Measurements from ENCODE around the gene PPFIA1. TPM values are rescaled to one million over a fixed set of nuclear protein-coding genes. Genes with fewer than 3 reads are reported as not detected.

The PPFIA1 gene
- total RNA-seq, 4 donors from 2014 or later, result 18.8 to 79.7 (median 39.1) TPM

- Histone ChIP-seq H3K27me3 (no peaks in the 10 kb centered on the region), H3K4me3 (no peak overlapping the region), H3K27ac (no peak overlapping the region), H3K9me3 (no peaks in the 10 kb centered on the region), H3K36me3 (no peaks in the 10 kb centered on the region), H3K4me1 (no peaks in the 10 kb centered on the region)
- TF ChIP-seq CTCF (IDR thresholded peaks at IDR 0.05), result no peak
- TF ChIP-seq POLR2A (IDR thresholded peaks at IDR 0.05), result no peak
- intact Hi-C loops (cut with DNase I; ENCODE audit: low total_unique reads), result no loop called here
- peak in 1 of 2 donors; percentile 30 for DNase-seq
These were observed 25.8 kb upstream of the PPFIA1 start for GRCh38 chr11:70244698-70245097.

GRCh38 chr11:70246196-70246595 lies 24.3 kb upstream of the PPFIA1 start:
- TF ChIP-seq POLR2A (IDR thresholded peaks at IDR 0.05), result no peak
- no peak for TF ChIP-seq CTCF (IDR thresholded peaks at IDR 0.05)
- Histone ChIP-seq H3K4me3 (no peak overlapping the region), H3K27ac (no peak overlapping the region), H3K36me3 (no peaks in the 10 kb centered on the region), H3K4me1 (no peaks in the 10 kb centered on the region), H3K27me3 (no peaks in the 10 kb centered on the region), H3K9me3 (no peaks in the 10 kb centered on the region)
- intact Hi-C loops (cut with DNase I; ENCODE audit: low total_unique reads), result no loop called here
- DNase-seq, result no peak

GRCh38 chr11:70247042-70247709 lies 23.3 kb upstream of the PPFIA1 start:
- intact Hi-C loops (cut with DNase I; ENCODE audit: low total_unique reads), result no loop called here

GRCh38 chr11:70247710-70248072 lies 22.8 kb upstream of the PPFIA1 start:
- H3K27me3 ChIP-seq, result no peaks in the 10 kb centered on the region
- no peak for DNase-seq
- H3K27ac ChIP-seq, result no peak overlapping the region
- H3K9me3 ChIP-seq, result no peaks in the 10 kb centered on the region
- H3K4me1 ChIP-seq, result no peaks in the 10 kb centered on the region
- intact Hi-C loops (cut with DNase I; ENCODE audit: low total_unique reads), result no loop called here
- no peaks in the 10 kb centered on the region for H3K36me3 ChIP-seq
- no peak for TF ChIP-seq POLR2A (IDR thresholded peaks at IDR 0.05)
- no peak for TF ChIP-seq CTCF (IDR thresholded peaks at IDR 0.05)
- no peak overlapping the region for H3K4me3 ChIP-seq

More at GRCh38 chr11:70247042-70247709, 23.3 kb upstream of the PPFIA1 start:
- no peak overlapping the region for H3K4me3 ChIP-seq
- H3K36me3 ChIP-seq, result no peaks in the 10 kb centered on the region
- TF ChIP-seq CTCF (IDR thresholded peaks at IDR 0.05) (no peak), POLR2A (IDR thresholded peaks at IDR 0.05) (no peak)
- no peaks in the 10 kb centered on the region for H3K27me3 ChIP-seq
- no peak for DNase-seq
- H3K4me1 ChIP-seq, result no peaks in the 10 kb centered on the region
- H3K27ac ChIP-seq, result no peak overlapping the region
- no peaks in the 10 kb centered on the region for H3K9me3 ChIP-seq

GRCh38 chr11:70250876-70251658 lies 19.4 kb upstream of the PPFIA1 start:
- Histone ChIP-seq H3K4me1 (no peaks in the 10 kb centered on the region), H3K9me3 (no peaks in the 10 kb centered on the region), H3K4me3 (no peak overlapping the region), H3K36me3 (no peaks in the 10 kb centered on the region), H3K27me3 (no peaks in the 10 kb centered on the region), H3K27ac (no peak overlapping the region)
- TF ChIP-seq CTCF (IDR thresholded peaks at IDR 0.05), result no peak
- TF ChIP-seq POLR2A (IDR thresholded peaks at IDR 0.05), result no peak
- DNase-seq, result no peak
- intact Hi-C loops (cut with DNase I; ENCODE audit: low total_unique reads), result no loop called here

Data from uterus (tissue), 4 donors.